ENCODE results near the gene CENPV.

Gene CENPV

DNA sequence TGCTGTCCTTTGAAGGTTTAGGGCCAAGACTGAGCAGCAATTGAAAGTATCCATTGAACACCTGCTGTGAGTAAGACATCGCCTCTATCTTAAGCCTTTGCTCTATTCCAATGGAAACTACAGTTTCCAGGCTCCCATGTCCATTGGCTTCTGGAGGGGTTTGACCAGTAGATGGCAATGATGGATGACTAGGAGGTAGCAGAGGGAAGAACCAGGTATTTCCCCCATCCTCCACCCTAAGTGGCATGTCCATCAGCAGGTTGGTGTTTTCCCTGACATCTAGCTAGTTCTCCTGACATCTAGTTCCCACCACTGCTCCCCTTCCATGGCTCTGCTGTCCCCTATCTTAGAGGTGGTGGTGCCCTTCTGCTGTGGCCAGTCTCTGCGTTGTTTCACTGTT lies 58.7 kb downstream of the CENPV start:
- DNase-seq = no peak
- Mint-ChIP-seq H3K9me3 (no peaks in the 10 kb centered on the region), H3K4me1 (peaks cover 16% of the 10 kb centered on the region), H3K27me3 (ENCODE audit: low read depth, poor library complexity) (peaks cover 3% of the 10 kb centered on the region), H3K36me3 (ENCODE audit: low read depth) (peaks cover 27% of the 10 kb centered on the region), H3K27ac (no peak overlapping the region), H3K4me3 (no peak overlapping the region)
- TF ChIP-seq, protein P1, sequence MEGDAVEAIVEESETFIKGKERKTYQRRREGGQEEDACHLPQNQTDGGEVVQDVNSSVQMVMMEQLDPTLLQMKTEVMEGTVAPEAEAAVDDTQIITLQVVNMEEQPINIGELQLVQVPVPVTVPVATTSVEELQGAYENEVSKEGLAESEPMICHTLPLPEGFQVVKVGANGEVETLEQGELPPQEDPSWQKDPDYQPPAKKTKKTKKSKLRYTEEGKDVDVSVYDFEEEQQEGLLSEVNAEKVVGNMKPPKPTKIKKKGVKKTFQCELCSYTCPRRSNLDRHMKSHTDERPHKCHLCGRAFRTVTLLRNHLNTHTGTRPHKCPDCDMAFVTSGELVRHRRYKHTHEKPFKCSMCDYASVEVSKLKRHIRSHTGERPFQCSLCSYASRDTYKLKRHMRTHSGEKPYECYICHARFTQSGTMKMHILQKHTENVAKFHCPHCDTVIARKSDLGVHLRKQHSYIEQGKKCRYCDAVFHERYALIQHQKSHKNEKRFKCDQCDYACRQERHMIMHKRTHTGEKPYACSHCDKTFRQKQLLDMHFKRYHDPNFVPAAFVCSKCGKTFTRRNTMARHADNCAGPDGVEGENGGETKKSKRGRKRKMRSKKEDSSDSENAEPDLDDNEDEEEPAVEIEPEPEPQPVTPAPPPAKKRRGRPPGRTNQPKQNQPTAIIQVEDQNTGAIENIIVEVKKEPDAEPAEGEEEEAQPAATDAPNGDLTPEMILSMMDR (IDR thresholded peaks at IDR 0.05) = no peak

DNA sequence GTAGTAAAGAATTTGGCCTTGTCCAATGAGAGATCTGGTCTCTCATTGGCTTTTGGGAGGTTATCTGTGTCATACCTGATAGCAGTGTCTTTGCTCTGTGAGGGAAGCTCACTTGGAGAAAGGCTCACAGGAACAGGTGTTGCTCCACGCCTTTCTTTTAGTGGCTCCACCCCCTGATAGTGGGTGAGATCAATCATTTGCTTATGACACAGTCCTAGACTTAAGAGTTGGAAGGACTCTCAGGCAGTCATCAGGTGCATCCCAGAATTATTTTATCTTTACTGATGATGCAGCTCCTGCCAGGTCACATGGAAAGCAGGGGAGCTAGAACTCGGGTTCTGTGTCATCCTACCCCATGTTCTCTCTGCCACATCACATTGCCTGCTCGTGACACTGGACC lies 59.3 kb downstream of the CENPV start:
- Mint-ChIP-seq H3K27ac (no peak overlapping the region), H3K9me3 (no peaks in the 10 kb centered on the region), H3K27me3 (ENCODE audit: low read depth, poor library complexity) (peaks cover 3% of the 10 kb centered on the region), H3K36me3 (ENCODE audit: low read depth) (peaks cover 27% of the 10 kb centered on the region), H3K4me3 (no peak overlapping the region), H3K4me1 (peaks cover 16% of the 10 kb centered on the region)
- DNase-seq = no peak
- TF ChIP-seq, protein P1 (IDR thresholded peaks at IDR 0.05) = no peak
